HG03103 (cell line): ENCODE data around the gene CLCA2.

ENCODE experiments used
- ATAC-seq: cut with Tn5 transposase; IDR thresholded peaks from one replicate; pipeline ENCODE4 v1.9.1; 2021; ENCODE audit warnings: low read depth; ENCODE audit not compliant: unreplicated experiment

The CLCA2 gene

DNA sequence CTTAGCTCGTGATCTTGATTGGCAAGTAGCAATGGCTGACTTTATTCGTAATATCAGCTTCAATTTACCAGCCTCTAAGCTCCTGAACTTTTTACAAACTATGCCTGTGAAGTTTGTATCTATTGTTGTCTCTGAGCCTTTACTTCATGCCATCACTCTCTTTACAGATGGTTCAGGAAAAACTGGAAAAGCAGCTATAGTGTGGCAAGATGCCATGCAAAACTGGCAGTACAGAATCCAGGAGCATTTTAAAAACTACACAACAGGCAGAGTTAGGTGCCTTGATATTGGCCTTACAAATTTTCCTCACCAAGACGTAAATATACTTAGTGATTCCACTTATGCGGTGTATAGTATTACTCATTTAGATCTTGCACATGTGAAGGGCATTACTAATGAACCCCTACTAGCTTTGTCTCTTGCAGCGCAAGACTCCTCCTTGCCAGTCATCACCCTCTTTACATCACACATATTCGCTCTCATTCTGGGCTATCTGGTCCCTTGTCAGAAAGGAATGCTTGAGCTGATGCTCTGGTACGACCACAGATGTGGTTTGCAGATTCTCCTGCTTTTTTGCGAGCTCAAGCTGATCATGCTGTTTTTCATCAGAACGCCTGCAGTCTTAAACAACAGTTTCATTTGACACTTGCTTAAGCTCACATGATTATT lies 81.1 kb downstream of the CLCA2 start:
- ATAC-seq = no peak

DNA sequence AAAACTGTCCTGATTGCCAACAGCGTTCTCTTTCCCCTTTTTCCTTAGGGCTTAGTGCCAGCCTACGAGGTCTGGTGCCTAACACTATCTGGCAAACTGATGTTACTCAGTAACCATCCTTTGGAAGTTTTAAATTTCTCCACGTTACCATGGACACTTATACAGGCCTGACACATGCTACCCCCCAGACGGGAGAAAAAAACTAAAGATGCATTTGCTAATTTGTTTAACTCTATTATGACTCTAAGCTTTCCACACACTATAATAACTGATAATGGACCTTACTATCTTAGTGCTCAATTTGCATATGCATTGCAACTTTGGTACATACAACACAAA lies 81.6 kb downstream of the CLCA2 start:
- no peak for ATAC-seq
